DMS79 treated with DMSO at 0.1 percent for 48 hours (cell line): ENCODE measurements around the gene STARD4.

Source experiments
- DNase-seq: peaks from one replicate; lab custom pipeline; 2025; lab: John Stamatoyannopoulos, UW

Gene STARD4

GRCh38 chr5:111469903-111470302 lies 42.4 kb downstream of the STARD4 start:
- DNase-seq = no peak

GRCh38 chr5:111469293-111469896 lies 42.9 kb downstream of the STARD4 start:
- no peak for DNase-seq

GRCh38 chr5:111463311-111463710 lies 49.0 kb downstream of the STARD4 start:
- DNase-seq = peak; percentile 49

- no peak for DNase-seq
These were observed 50.4 kb downstream of the STARD4 start for GRCh38 chr5:111461934-111462333.

GRCh38 chr5:111461255-111461671 lies 51.1 kb downstream of the STARD4 start:
- DNase-seq = peak; percentile 16

- DNase-seq = peak; percentile 62
These were observed 57.6 kb downstream of the STARD4 start for GRCh38 chr5:111454776-111455175.

GRCh38 chr5:111454198-111454622 lies 58.1 kb downstream of the STARD4 start:
- DNase-seq = peak; percentile 89

GRCh38 chr5:111453747-111454146 lies 58.6 kb downstream of the STARD4 start:
- no peak for DNase-seq

- DNase-seq = peak; percentile 12
These were observed 59.0 kb downstream of the STARD4 start for GRCh38 chr5:111453295-111453694.

- DNase-seq = peak; percentile 86
These were observed 64.5 kb downstream of the STARD4 start for GRCh38 chr5:111447822-111448221.

- DNase-seq = no peak
These were observed 65.2 kb downstream of the STARD4 start for GRCh38 chr5:111447099-111447498.
